Liver (tissue), 3 donors: Measurements from ENCODE around the gene TMEM63C.

Source experiments
- GABPA ChIP-seq, 2 donors: IDR thresholded peaks in 1 of 2; conservative IDR thresholded peaks in 1 of 2; 2 replicates each; pipeline ENCODE4 v1.6.1; 2016; ENCODE audit warnings: antibody characterized with exemption in 2 of 2, mild to moderate bottlenecking in 1 of 2, moderate library complexity in 1 of 2
- JUND ChIP-seq, 2 donors: IDR thresholded peaks; 2 replicates each; pipeline ENCODE4 v1.6.1; 2016; ENCODE audit warnings: antibody characterized with exemption in 2 of 2
- SP1 ChIP-seq: IDR thresholded peaks from 2 replicates; pipeline ENCODE4 v1.6.1; 2018; ENCODE audit warnings: antibody characterized with exemption, mild to moderate bottlenecking
- TAF1 ChIP-seq: conservative IDR thresholded peaks from 2 replicates; pipeline ENCODE4 v1.6.1; 2016; ENCODE audit warnings: antibody characterized with exemption, mild to moderate bottlenecking
- YY1 ChIP-seq: IDR thresholded peaks from 2 replicates; pipeline ENCODE4 v1.6.1; 2016; ENCODE audit warnings: antibody characterized with exemption, mild to moderate bottlenecking
- TF ChIP-seq, protein P1 (sequence below): fragments of 150-350 bp; IDR thresholded peaks from 2 replicates; pipeline ENCODE4 v1.5.1; 2017; ENCODE audit warnings: improper control_type of control experiment, low read depth, low read length; ENCODE audit not compliant: missing input control
- TF ChIP-seq, protein P2 (sequence below): IDR thresholded peaks from 2 replicates; pipeline ENCODE4 v1.6.1; 2016; ENCODE audit warnings: antibody characterized with exemption, mild to moderate bottlenecking
- TF ChIP-seq, protein P3 (sequence below): IDR thresholded peaks from 2 replicates; pipeline ENCODE4 v1.6.1; 2016; ENCODE audit warnings: antibody characterized with exemption
- donor health status: healthy.
- donor health status: healthy.

DNA sequence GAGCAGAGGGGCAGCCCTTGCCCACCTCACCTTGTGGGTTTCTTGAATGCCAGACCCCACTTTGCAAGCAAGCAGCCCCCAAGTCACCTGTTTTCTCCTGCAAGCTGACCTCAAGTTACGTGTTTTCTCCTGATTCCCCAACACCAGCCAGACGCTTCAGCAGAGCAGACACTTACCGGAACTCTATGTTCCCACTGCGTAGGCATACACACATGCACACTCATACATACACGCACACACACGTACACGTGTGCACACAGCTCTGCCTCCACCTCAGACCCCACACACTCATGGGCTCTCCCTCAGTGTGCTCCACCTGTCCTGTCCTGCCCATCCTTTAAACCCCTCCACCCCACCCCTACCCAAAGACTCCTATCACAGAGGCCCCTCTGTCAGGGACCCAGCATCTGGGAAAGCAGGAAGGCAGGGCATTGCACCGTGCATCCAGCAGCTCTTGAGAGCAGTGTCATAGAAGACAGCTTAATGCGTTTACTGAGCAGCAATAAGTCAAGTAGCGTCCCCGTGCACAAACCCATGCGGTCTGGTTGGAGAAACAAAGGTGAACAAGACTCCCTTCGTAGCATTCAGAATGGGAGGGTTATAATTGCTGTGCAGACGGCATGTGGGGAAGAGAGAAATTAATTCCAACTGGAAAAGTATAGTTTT is 44.4 kb downstream of the TMEM63C start:
- TF ChIP-seq, protein P1, sequence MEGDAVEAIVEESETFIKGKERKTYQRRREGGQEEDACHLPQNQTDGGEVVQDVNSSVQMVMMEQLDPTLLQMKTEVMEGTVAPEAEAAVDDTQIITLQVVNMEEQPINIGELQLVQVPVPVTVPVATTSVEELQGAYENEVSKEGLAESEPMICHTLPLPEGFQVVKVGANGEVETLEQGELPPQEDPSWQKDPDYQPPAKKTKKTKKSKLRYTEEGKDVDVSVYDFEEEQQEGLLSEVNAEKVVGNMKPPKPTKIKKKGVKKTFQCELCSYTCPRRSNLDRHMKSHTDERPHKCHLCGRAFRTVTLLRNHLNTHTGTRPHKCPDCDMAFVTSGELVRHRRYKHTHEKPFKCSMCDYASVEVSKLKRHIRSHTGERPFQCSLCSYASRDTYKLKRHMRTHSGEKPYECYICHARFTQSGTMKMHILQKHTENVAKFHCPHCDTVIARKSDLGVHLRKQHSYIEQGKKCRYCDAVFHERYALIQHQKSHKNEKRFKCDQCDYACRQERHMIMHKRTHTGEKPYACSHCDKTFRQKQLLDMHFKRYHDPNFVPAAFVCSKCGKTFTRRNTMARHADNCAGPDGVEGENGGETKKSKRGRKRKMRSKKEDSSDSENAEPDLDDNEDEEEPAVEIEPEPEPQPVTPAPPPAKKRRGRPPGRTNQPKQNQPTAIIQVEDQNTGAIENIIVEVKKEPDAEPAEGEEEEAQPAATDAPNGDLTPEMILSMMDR: no peak
- TF ChIP-seq, protein P2, sequence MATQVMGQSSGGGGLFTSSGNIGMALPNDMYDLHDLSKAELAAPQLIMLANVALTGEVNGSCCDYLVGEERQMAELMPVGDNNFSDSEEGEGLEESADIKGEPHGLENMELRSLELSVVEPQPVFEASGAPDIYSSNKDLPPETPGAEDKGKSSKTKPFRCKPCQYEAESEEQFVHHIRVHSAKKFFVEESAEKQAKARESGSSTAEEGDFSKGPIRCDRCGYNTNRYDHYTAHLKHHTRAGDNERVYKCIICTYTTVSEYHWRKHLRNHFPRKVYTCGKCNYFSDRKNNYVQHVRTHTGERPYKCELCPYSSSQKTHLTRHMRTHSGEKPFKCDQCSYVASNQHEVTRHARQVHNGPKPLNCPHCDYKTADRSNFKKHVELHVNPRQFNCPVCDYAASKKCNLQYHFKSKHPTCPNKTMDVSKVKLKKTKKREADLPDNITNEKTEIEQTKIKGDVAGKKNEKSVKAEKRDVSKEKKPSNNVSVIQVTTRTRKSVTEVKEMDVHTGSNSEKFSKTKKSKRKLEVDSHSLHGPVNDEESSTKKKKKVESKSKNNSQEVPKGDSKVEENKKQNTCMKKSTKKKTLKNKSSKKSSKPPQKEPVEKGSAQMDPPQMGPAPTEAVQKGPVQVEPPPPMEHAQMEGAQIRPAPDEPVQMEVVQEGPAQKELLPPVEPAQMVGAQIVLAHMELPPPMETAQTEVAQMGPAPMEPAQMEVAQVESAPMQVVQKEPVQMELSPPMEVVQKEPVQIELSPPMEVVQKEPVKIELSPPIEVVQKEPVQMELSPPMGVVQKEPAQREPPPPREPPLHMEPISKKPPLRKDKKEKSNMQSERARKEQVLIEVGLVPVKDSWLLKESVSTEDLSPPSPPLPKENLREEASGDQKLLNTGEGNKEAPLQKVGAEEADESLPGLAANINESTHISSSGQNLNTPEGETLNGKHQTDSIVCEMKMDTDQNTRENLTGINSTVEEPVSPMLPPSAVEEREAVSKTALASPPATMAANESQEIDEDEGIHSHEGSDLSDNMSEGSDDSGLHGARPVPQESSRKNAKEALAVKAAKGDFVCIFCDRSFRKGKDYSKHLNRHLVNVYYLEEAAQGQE: no peak
- TF ChIP-seq, protein P3, sequence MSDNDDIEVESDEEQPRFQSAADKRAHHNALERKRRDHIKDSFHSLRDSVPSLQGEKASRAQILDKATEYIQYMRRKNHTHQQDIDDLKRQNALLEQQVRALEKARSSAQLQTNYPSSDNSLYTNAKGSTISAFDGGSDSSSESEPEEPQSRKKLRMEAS: no peak
- TF ChIP-seq SP1 (no peak), JUND (IDR thresholded peaks at IDR 0.05) (no peak), YY1 (no peak), TAF1 (no peak), GABPA (IDR thresholded peaks at IDR 0.05 in 1 of 2, conservative IDR thresholded peaks at IDR 0.05 in 1 of 2) (no peak)
